ENCODE measurements around the gene MARCHF10. TPM values are rescaled to one million over a fixed set of nuclear protein-coding genes. Genes with fewer than 3 reads are reported as not detected.
"Not testable (repeated sequence)": the region's sequence is repeated elsewhere in the genome, so short reads cannot be mapped to it uniquely, and the experiment has no call there.

MARCHF10 gene
- 0.20 TPM for polyA plus RNA-seq

- Mint-ChIP-seq H3K4me3 (peak within 1 kb of the TSS in 1 of 4 donors; percentile 2), H3K9me3 (peaks cover 2 to 7% (median 7%) of the 10 kb centered on the region in 3 donors), H3K4me1 (peaks cover 0 to 9% (median 2%) of the 10 kb centered on the region in 3 donors), H3K27me3 (peaks cover 36% of the 10 kb centered on the region), H3K27ac (no peak within 1 kb of the TSS), H3K36me3 (peaks cover 3% of the 10 kb centered on the region)
Observed at GRCh38 chr17:62807812-62808575, at the start of gene MARCHF10. Gene MARCHF10 (minus strand): TSS chr17:62808314. CDS start chr17:62801735, 6,579 bp downstream.

- peaks cover 0 to 2% (median 0%) of the 10 kb centered on the region in 3 donors for H3K9me3 Mint-ChIP-seq
- H3K27me3 Mint-ChIP-seq = peaks cover 4% of the 10 kb centered on the region
- no peak overlapping the region for H3K4me3 Mint-ChIP-seq
- no peaks in the 10 kb centered on the region for H3K36me3 Mint-ChIP-seq
- H3K4me1 Mint-ChIP-seq = no peaks in the 10 kb centered on the region
- no peak overlapping the region for H3K27ac Mint-ChIP-seq
Observed at GRCh38 chr17:62857526-62857925, 49.4 kb upstream of the MARCHF10 start.

GRCh38 chr17:62856594-62856993 is 48.5 kb upstream of the MARCHF10 start:
- Mint-ChIP-seq H3K27ac (no peak overlapping the region), H3K4me3 (no peak overlapping the region), H3K36me3 (no peaks in the 10 kb centered on the region), H3K27me3 (peaks cover 4% of the 10 kb centered on the region), H3K9me3 (peaks cover 0 to 2% (median 0%) of the 10 kb centered on the region in 3 donors), H3K4me1 (no peaks in the 10 kb centered on the region)

- Mint-ChIP-seq H3K27me3 (peaks cover 5% of the 10 kb centered on the region), H3K27ac (no peak overlapping the region), H3K4me1 (no peaks in the 10 kb centered on the region), H3K9me3 (peaks cover 0 to 2% (median 0%) of the 10 kb centered on the region in 3 donors), H3K36me3 (peaks cover 2% of the 10 kb centered on the region), H3K4me3 (no peak overlapping the region)
Observed at GRCh38 chr17:62855156-62855555, 47.0 kb upstream of the MARCHF10 start.

- H3K4me1 Mint-ChIP-seq = no peaks in the 10 kb centered on the region
Observed at GRCh38 chr17:62854098-62854680, 46.1 kb upstream of the MARCHF10 start.

GRCh38 chr17:62852195-62852594 is 44.1 kb upstream of the MARCHF10 start:
- peaks cover 0 to 2% (median 0%) of the 10 kb centered on the region in 3 donors for H3K9me3 Mint-ChIP-seq
- peaks cover 2% of the 10 kb centered on the region for H3K36me3 Mint-ChIP-seq
- peaks cover 6% of the 10 kb centered on the region for H3K27me3 Mint-ChIP-seq

More at GRCh38 chr17:62854098-62854680, 46.1 kb upstream of the MARCHF10 start:
- Mint-ChIP-seq H3K36me3 (peaks cover 2% of the 10 kb centered on the region), H3K9me3 (peaks cover 0 to 2% (median 0%) of the 10 kb centered on the region in 3 donors), H3K27ac (no peak overlapping the region), H3K4me3 (no peak overlapping the region), H3K27me3 (peaks cover 5% of the 10 kb centered on the region)

GRCh38 chr17:62849591-62850415 is 41.7 kb upstream of the MARCHF10 start:
- H3K27me3 Mint-ChIP-seq, H3K36me3 Mint-ChIP-seq, H3K4me3 Mint-ChIP-seq, H3K9me3 Mint-ChIP-seq, H3K27ac Mint-ChIP-seq, H3K4me1 Mint-ChIP-seq: not testable (repeated sequence)

More at GRCh38 chr17:62852195-62852594, 44.1 kb upstream of the MARCHF10 start:
- H3K4me3 Mint-ChIP-seq = no peak overlapping the region
- H3K4me1 Mint-ChIP-seq = no peaks in the 10 kb centered on the region
- no peak overlapping the region for H3K27ac Mint-ChIP-seq

GRCh38 chr17:62848334-62848733 is 40.2 kb upstream of the MARCHF10 start:
- Mint-ChIP-seq H3K27ac (no peak overlapping the region), H3K4me1 (no peaks in the 10 kb centered on the region), H3K27me3 (peaks cover 5% of the 10 kb centered on the region), H3K9me3 (peaks cover 0 to 9% (median 2%) of the 10 kb centered on the region in 3 donors), H3K4me3 (no peak overlapping the region), H3K36me3 (peaks cover 2% of the 10 kb centered on the region)

- peaks cover 0 to 9% (median 4%) of the 10 kb centered on the region in 3 donors for H3K9me3 Mint-ChIP-seq
- H3K36me3 Mint-ChIP-seq = peaks cover 2% of the 10 kb centered on the region
- peaks cover 5% of the 10 kb centered on the region for H3K27me3 Mint-ChIP-seq
- H3K27ac Mint-ChIP-seq = no peak overlapping the region
- no peak overlapping the region for H3K4me3 Mint-ChIP-seq
- H3K4me1 Mint-ChIP-seq = no peaks in the 10 kb centered on the region
Observed at GRCh38 chr17:62847426-62847825, 39.3 kb upstream of the MARCHF10 start.

- H3K4me3 Mint-ChIP-seq = no peak overlapping the region
- no peaks in the 10 kb centered on the region for H3K4me1 Mint-ChIP-seq
- peaks cover 4% of the 10 kb centered on the region for H3K36me3 Mint-ChIP-seq
- peaks cover 10% of the 10 kb centered on the region for H3K27me3 Mint-ChIP-seq
- H3K9me3 Mint-ChIP-seq = peaks cover 0 to 15% (median 11%) of the 10 kb centered on the region in 3 donors
- no peak overlapping the region for H3K27ac Mint-ChIP-seq
Observed at GRCh38 chr17:62840871-62841270, 32.8 kb upstream of the MARCHF10 start.

GRCh38 chr17:62833816-62834215 is 25.7 kb upstream of the MARCHF10 start:
- H3K36me3 Mint-ChIP-seq, H3K4me3 Mint-ChIP-seq, H3K4me1 Mint-ChIP-seq, H3K27me3 Mint-ChIP-seq, H3K27ac Mint-ChIP-seq, H3K9me3 Mint-ChIP-seq: not testable (repeated sequence)

- no peak overlapping the region for H3K4me3 Mint-ChIP-seq
- H3K27ac Mint-ChIP-seq = no peak overlapping the region
- peaks cover 0 to 2% (median 2%) of the 10 kb centered on the region in 3 donors for H3K4me1 Mint-ChIP-seq
- no peaks in the 10 kb centered on the region for H3K36me3 Mint-ChIP-seq
- peaks cover 11% of the 10 kb centered on the region for H3K27me3 Mint-ChIP-seq
- H3K9me3 Mint-ChIP-seq = no peaks in the 10 kb centered on the region
Observed at GRCh38 chr17:62832405-62832804, 24.3 kb upstream of the MARCHF10 start.

GRCh38 chr17:62831066-62831465 is 23.0 kb upstream of the MARCHF10 start:
- not testable (repeated sequence) for H3K27me3 Mint-ChIP-seq, H3K4me3 Mint-ChIP-seq, H3K9me3 Mint-ChIP-seq, H3K4me1 Mint-ChIP-seq, H3K36me3 Mint-ChIP-seq
- peak overlapping the region in 1 of 3 donors; percentile 6 for H3K27ac Mint-ChIP-seq

GRCh38 chr17:62827746-62828485 is 19.8 kb upstream of the MARCHF10 start:
- Mint-ChIP-seq H3K27ac (no peak overlapping the region), H3K9me3 (no peaks in the 10 kb centered on the region), H3K36me3 (no peaks in the 10 kb centered on the region), H3K4me1 (peaks cover 0 to 2% (median 2%) of the 10 kb centered on the region in 3 donors), H3K27me3 (peaks cover 2% of the 10 kb centered on the region), H3K4me3 (no peak overlapping the region)
